Suprapubic skin (tissue), 3 donors: ENCODE results near the gene PCNX1.

Experiments
- CTCF ChIP-seq, 2 donors: fragments of 200-600 bp in 1 of 2; fragments of 450-650 bp in 1 of 2; sonication (generic) in 1 of 2; IDR thresholded peaks; one replicate each; pipeline ENCODE4 v1.5.1; 2016 to 2019; ENCODE audit warnings: antibody characterized with exemption in 2 of 2, mild to moderate bottlenecking in 1 of 2, moderate library complexity in 1 of 2
- EP300 ChIP-seq: sonication (generic); formaldehyde crosslinking; IDR thresholded peaks from one replicate; pipeline ENCODE4 v1.6.1; 2017; ENCODE audit warnings: antibody characterized with exemption
- POLR2A ChIP-seq, 2 donors: fragments of 450-650 bp; IDR thresholded peaks; one replicate each; pipeline ENCODE4 v1.6.1; 2017; ENCODE audit warnings: antibody characterized with exemption in 2 of 2, mild to moderate bottlenecking in 2 of 2, moderate library complexity in 2 of 2

GRCh38 chr14:70884595-70885342, 22.5 kb upstream of the PCNX1 start:
- TF ChIP-seq POLR2A (IDR thresholded peaks at IDR 0.05) (no peak), CTCF (IDR thresholded peaks at IDR 0.05) (no peak), EP300 (no peak)
